HG02885 (cell line): Measurements from ENCODE around the gene SYNE2.
"Not testable (repeated sequence)": the region's sequence is repeated elsewhere in the genome, so short reads cannot be mapped to it uniquely, and the experiment has no call there.

Source experiments
- ATAC-seq: cut with Tn5 transposase; IDR thresholded peaks from one replicate; pipeline ENCODE4 v1.9.1; 2021; ENCODE audit warnings: mild to moderate bottlenecking; ENCODE audit not compliant: unreplicated experiment, poor library complexity

The SYNE2 gene

GRCh38 chr14:63852817-63853731, at the start of gene SYNE2:
TSS of gene SYNE2 (plus strand) at chr14:63853004. CDS start at chr14:63909149, 56,145 bp downstream.
- ATAC-seq, result peak; percentile 87

DNA sequence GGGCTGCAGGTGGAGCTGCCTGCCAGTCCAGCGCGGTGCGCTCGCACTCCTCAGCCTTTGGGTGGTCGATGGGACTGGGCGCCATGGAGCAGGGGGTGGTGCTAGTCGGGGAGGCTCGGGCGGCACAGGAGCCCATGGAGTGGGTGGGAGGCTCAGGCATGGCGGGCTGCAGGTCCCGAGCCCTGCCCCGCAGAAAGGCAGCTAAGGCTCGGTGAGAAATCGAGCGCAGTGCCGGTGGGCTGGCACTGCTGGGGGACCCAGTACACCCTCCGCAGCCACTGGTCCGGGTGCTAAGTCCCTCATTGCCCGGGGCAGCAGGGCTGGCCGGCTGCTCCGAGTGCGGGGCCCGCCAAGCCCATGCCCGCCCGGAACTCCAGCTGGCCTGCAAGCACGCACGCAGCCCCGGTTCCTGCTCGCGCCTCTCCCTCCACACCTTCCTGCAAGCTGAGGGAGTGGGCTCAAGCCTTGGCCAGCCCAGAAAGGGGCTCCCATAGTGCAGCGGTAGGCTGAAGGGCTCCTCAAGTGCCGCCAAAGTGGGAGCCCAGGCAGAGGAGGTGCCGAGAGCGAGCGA, 49.5 kb upstream of the SYNE2 start:
- ATAC-seq, result not testable (repeated sequence)

DNA sequence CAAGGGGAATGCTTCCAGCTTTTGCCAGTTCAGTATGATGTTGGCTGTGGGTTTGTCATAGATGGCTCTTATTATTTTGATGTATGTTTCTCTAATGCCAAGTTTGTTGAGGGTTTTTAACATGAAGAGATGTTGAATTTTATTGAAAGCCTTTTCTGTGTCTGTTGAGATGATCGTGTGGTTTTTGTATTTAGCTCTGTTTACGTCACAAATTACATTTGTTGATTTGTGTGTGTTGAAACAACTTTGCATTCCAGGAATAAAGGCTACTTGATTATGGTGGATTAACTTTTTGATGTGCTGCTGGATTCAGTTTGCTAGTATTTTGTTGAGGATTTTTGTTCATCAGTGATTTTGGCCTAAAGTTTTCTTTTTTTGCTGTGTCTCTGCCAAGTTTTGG, 46.7 kb upstream of the SYNE2 start:
- ATAC-seq, result not testable (repeated sequence)

DNA sequence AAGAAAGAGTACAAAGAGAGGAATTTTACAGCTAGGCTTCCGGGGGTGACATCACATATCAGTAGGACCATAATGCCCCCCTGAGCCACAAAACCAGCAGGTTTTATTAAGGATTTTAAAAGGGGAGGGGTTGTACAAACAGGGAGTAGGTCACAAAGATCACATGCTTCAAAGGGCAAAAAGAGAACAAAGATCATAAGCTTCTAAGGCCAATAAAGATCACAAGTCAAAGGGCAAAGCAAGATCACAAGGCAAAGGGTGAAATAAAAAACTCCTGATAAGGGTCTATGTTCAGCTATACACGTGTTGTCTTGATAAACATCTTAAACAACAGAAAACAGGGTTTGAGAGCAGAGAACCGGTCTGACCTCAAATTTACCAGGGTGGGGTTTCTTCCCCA, 41.1 kb upstream of the SYNE2 start:
- not testable (repeated sequence) for ATAC-seq

- ATAC-seq, result no peak
Observed at GRCh38 chr14:63833728-63834127, 19.1 kb upstream of the SYNE2 start.

DNA sequence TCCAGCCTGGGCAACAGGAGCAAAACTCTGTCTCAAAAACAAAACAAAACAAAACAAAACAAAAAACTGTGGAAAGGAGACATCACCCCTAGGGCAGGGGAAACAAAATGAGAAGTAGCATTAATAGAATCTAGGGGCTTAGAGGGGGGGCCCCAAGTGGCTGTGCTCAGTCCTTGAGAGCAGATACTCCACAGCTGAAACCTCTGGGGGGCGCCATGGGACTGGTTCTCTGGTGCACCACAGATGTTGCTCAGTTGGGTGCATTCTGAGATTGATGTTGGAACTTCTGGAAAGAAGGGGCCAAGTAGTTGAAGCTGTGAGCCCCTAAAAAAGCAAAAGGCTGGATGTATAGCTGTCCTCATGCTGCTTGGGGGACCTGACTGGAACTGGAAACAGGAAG, 11.8 kb upstream of the SYNE2 start:
- ATAC-seq, result no peak

DNA sequence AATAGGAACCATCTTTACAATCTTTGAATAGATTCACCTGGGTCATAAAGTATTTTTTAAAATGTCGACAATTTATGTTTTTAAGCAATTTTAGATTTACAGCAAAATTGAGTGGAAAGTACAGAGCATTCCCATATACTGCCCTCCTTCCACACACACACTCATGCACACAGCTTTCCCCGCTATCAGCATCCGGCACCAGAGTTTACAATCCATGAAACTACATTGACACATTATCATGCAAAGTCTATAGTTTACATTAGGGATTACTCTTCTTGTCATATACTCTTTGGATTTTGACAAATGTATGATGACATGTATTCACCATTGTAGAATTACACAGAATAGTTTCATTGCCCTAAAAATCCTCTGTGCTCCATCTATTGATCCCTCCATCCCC, 9.0 kb upstream of the SYNE2 start:
- no peak for ATAC-seq

DNA sequence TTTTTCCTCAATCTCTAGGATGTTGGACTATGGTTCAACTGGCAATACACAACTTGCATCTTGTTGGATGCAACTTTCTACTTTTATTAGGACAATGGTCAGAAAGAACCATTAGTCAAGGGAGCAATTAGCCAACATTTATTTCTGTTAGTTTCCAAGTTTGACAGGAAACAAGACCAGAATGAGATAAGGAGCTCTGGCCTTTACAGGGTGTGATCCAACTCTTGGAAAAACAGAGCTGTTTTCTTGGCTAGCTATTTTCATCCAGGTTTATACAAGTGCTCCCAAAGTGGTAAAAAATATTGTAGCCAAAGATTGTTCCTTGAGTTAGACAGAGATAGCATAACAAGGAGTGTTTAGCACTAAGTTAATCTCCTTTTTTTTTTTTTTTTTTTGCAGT, 3.9 kb upstream of the SYNE2 start:
- no peak for ATAC-seq

DNA sequence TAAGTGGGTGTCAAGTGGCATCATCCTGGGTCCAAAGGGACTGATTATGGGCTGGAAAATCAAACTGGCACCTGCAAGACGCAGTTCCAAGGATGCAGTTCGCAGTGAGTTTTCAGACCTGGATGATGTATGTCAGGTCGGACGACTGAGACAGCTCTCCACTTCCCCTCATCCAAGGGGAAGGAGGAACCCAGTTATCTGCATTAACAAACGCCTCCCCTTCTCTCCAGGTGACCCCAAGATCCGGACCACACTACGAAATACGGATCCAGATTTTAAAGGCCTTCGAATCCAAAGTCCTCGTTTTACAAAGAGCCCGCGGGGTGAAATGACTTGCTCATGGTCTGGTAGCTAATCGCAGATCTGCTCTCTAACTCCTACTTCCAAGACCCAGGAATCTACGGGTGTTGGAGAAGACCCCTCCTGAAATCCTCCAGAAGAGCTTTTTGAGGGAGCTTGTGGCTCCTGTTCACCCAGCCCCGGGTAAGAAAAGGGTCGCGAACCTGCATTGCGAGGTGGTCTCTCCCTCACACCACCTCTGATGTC, 460 bp upstream of the SYNE2 start:
- no peak for ATAC-seq

- peak; percentile 30 for ATAC-seq
Observed at GRCh38 chr14:63853831-63854293, 1.1 kb downstream of the SYNE2 start.

DNA sequence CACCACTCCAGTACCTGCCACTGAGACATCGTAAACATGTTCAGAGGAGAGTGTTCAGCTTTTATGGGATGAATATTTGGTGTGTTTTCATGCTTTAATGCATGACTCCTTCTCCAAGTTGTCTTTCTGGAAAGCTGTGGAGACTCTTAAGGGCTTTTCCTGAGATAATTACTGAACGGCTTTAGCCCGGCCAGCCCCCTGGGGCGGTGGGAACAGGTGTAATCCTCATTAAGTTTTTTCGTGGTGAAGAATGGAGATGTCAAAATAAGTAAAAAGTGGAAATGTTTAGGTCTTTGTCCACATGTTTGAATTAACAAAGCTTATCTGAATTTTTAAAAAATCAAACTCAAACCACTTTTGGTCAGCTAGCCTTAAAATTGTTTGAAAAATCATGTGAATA, 1.5 kb downstream of the SYNE2 start:
- ATAC-seq, result no peak

DNA sequence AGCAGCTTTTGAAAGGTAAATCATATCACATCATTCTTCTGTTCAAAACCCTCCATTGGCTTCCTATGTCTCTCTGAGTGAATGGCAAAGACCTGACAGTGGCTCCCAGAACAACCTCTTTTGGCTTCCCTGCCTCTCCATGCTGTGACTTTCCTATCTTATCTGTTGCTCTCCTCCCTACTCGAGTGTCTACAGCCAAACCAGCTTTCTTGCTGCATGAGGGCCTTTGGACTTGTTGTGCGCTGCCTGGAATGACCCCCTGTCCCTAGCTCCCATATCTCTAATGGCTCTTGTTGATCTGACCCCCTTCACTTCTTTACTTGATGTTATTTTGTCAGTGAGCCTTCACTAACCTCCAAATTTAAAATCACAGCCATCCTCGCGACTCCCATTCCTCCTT, 2.5 kb downstream of the SYNE2 start:
- ATAC-seq, result no peak

DNA sequence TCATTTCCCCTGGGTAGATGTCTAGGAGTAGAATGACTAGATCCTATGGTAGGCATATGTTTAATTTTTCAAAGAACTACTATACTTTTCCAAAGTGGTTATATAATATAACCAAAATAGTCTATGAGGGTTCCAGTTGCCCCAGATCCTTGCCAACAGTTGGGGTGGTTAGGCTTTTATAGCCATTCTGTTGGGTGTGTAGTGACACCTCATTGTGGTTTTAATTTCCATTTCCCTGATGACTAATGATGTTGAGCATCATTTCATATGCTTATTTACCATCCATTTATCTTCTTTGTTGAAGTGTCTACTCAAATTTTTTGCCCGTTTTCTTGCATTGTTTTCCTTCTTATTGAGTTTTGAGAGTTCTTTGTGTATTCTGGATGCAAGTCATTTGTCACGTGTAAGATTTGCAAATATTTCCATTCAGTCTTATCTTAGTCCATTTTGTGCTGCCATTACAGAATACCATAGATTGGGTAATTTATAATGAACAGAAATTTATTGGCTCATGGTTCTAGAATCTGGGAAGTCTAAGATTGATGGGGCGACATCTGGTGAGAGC, 4.7 kb downstream of the SYNE2 start:
- ATAC-seq, result no peak

DNA sequence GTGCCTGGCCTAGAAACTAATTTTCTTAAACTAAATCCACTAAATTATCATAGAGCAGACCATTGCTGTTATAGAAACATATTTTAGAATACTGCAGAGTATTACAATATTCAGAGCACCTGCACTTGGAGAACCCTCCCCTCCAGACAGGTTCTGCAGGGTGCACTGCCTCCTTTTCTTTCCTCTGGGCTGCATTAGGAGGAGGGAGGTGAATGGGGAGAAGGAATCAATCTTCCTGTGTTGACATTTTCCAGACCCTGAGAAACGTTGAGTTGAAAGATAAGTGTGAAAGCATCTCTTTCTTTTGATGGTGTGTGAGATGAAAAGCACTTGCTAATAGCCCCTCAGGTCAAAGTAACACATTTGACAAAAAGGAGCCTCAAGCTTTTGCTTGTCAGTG, 7.3 kb downstream of the SYNE2 start:
- no peak for ATAC-seq

GRCh38 chr14:63862163-63862562, 9.4 kb downstream of the SYNE2 start:
- ATAC-seq, result no peak

GRCh38 chr14:63863004-63863403, 10.2 kb downstream of the SYNE2 start:
- ATAC-seq, result no peak

DNA sequence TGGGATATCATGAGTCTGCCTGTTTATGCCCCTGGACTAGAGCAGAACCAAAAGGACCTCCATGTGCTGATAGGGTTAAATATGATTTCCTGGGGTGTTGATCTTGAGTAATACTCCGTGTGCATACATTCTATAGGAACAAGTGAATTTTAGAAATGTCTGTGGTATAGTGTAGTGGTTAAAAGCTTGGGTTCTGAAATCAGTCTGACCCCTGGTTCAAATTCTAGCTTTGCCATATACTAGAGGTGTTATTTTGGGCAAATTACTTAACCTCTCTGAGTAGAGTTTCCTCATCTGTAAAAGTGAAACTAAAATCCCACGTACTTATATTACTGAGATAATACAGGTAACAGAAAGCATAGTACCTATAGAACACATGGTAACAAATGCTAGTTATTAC, 12.0 kb downstream of the SYNE2 start:
- peak; percentile 57 for ATAC-seq

- ATAC-seq, result no peak
Observed at GRCh38 chr14:63867933-63868921, 15.4 kb downstream of the SYNE2 start.

DNA sequence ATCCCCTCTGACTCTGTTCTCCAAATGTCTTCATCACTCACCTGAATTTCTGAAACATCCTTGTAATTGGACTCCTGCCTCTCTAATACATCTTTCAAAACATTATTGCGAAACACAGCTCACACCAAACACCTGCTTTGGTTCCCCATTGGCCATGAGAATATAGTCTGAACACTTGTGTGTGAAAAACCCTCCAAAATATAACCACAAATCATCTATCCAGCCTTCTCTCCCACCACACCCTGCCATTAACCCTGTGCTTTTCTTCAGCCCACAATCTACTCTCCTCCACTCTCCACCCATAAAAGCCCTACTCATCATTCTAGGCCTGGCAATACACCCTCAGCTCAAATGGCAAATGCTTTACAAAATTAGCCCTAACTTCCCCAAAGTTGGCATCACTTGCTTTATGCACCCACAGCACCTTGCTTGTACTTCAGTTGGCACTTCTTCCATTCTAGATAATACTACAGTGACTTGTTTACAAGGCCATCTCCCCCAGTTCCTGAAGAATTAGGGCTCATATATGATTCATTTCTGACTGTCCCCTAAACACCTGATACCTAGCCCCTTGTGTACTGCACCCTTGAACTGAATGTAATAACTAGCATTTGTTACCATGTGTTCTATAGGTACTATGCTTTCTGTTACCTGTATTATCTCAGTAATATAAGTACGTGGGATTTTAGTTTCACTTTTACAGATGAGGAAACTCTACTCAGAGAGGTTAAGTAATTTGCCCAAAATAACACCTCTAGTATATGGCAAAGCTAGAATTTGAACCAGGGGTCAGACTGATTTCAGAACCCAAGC, 17.3 kb downstream of the SYNE2 start:
- peak; percentile 69 for ATAC-seq
